Measurements from ENCODE around the gene NR1H4.
"Not testable (repeated sequence)": the region's sequence is repeated elsewhere in the genome, so short reads cannot be mapped to it uniquely, and the experiment has no call there.

NR1H4 gene

GRCh38 chr12:100508751-100509150 lies 35.1 kb downstream of the NR1H4 start:
- in situ Hi-C loops (cut with MboI; ENCODE audit: low sequenced_read_pairs) = no loop called here

GRCh38 chr12:100512692-100513091 lies 39.0 kb downstream of the NR1H4 start:
- in situ Hi-C loops (cut with MboI; ENCODE audit: low sequenced_read_pairs) = no loop called here

DNA sequence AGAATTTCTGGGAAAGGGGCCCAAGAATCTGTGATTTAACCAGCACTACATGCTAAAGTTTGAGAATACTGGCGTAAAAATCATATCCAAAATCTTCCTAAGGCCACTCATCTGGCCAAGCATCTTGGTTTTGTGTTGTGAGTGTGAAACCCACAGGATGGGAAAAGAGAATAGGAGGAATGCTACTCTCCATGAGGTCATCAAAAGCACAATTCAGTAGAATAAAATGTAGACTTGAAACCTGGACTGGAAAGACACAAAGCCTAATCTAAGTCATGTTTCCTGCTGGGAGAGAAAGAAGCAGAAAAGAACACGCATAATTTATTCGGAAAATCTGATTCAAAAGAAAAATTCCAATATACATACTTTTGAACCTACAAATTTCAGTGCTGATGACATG lies 42.3 kb downstream of the NR1H4 start:
- in situ Hi-C loops (cut with MboI; ENCODE audit: low sequenced_read_pairs) = no loop called here

GRCh38 chr12:100518376-100518775 lies 44.7 kb downstream of the NR1H4 start:
- in situ Hi-C loops (cut with MboI; ENCODE audit: low sequenced_read_pairs) = no loop called here

GRCh38 chr12:100520048-100520769 lies 46.5 kb downstream of the NR1H4 start:
- in situ Hi-C loops (cut with MboI; ENCODE audit: low sequenced_read_pairs) = no loop called here

- in situ Hi-C loops (cut with MboI; ENCODE audit: low sequenced_read_pairs) = no loop called here
These were observed 48.3 kb downstream of the NR1H4 start for GRCh38 chr12:100521958-100522357.

GRCh38 chr12:100528034-100528433 lies 54.4 kb downstream of the NR1H4 start:
- in situ Hi-C loops (cut with MboI; ENCODE audit: low sequenced_read_pairs) = no loop called here

- in situ Hi-C loops (cut with MboI; ENCODE audit: low sequenced_read_pairs) = no loop called here
These were observed 54.9 kb downstream of the NR1H4 start for GRCh38 chr12:100528471-100529127.

GRCh38 chr12:100529756-100530350 lies 56.2 kb downstream of the NR1H4 start:
- in situ Hi-C loops (cut with MboI; ENCODE audit: low sequenced_read_pairs) = no loop called here

DNA sequence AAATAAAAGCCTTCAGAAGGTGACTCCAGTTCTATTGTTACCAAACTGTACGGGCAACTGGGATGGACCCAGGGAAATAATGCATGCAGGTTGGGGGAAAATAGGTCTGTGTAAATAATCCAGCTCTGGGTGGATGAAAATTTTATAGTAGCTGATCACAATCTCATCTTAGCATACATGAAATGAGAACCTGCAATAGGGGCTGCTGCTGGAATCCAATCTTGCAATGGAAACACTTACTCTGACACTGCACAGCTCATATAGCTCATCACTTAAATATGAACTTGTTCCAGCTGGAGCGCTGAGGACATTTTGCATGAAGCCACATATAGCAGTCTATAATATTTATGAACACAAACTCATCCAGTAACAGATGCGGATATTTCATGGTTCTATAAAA lies 59.7 kb downstream of the NR1H4 start:
- in situ Hi-C loops (cut with MboI; ENCODE audit: low sequenced_read_pairs) = no loop called here

DNA sequence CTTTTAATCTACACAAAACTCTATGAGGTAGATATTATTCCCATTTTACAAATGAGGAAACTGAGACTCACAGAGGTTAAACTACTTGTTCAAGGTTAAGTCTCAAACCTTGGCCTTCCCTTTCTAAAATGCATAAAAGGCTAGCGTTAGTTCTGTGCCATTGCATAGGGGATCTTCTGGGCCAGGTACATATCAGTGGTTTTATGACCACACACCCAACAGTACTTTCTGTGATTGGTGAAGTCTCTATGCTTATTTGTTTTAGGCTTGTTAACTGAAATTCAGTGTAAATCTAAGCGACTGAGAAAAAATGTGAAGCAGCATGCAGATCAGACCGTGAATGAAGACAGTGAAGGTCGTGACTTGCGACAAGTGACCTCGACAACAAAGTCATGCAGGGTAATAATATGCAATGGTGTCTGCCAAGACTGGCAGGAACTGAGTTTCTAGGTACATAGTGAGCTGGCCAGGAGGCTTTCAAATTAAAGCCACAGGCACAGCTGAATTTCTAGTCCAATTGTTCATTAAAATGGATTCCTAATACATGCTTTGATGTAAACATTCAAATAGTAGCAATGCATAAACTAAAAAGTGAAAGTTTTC lies 61.1 kb downstream of the NR1H4 start:
- in situ Hi-C loops (cut with MboI; ENCODE audit: low sequenced_read_pairs) = no loop called here

DNA sequence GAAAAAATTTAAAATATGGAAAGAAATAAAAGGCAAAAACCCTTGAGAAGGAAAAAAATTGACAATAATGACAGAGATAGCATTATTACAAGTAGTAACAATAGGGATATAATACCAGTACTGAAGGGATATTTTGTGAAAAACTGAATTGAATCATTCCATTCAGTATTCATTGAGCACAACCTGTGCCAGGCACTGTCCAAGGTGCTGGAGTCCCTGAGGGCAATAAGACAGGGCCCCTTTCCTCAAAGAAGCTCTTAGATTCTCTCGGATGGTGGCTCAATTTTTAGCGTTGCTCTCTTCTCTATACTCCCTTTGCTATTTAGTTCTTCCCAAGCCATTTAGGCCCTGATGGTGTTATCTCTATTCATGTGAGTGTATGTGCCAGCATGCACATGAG lies 65.5 kb downstream of the NR1H4 start:
- in situ Hi-C loops (cut with MboI; ENCODE audit: low sequenced_read_pairs) = no loop called here

- in situ Hi-C loops (cut with MboI; ENCODE audit: low sequenced_read_pairs) = no loop called here
These were observed 70.5 kb downstream of the NR1H4 start for GRCh38 chr12:100544165-100544564.

DNA sequence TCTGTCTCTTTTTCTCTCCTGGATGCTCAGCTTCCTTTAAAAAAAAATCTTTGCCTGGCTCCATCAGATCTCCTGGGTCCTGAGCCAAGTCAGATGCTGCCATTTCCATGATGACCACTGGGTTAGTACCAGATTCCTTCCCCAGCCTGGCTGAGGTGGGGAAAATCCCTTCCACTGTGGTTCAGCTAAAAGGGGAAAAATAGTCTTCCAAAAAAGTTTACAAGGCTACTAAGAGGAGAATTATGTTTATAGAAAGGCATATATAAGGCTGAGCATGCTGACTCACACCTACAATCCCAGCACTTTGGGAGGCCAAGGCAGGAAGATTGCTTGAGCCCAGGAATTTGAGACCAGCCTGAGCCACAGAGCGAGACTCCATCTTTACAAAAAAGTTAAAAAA lies 71.4 kb downstream of the NR1H4 start:
- in situ Hi-C loops (cut with MboI; ENCODE audit: low sequenced_read_pairs) = no loop called here

DNA sequence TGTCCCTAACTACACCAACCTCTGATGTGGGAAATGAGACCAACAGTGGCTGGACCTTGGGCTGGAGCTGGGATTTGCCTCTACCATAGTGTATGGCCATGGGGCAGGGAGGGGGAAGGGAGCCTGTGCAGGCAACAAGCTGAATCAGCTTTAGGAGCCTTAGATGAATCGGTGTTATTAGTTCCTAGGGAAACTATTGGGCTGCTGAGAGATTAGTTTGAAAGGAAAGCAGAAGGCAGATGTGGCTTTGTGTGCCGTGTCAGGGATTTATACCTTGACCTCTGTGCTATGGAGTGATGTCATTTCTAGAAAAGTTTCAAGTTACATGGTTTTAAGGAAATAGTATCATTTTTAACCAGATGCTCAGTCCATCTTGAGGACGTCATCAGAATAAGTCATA lies 80.3 kb downstream of the NR1H4 start:
- in situ Hi-C loops (cut with MboI; ENCODE audit: low sequenced_read_pairs) = no loop called here

GRCh38 chr12:100554608-100555077 lies 81.0 kb downstream of the NR1H4 start:
- in situ Hi-C loops (cut with MboI; ENCODE audit: low sequenced_read_pairs) = no loop called here

- in situ Hi-C loops (cut with MboI; ENCODE audit: low sequenced_read_pairs) = no loop called here
These were observed 82.1 kb downstream of the NR1H4 start for GRCh38 chr12:100555722-100556121.

GRCh38 chr12:100557357-100557756 lies 83.7 kb downstream of the NR1H4 start:
- in situ Hi-C loops (cut with MboI; ENCODE audit: low sequenced_read_pairs) = no loop called here

DNA sequence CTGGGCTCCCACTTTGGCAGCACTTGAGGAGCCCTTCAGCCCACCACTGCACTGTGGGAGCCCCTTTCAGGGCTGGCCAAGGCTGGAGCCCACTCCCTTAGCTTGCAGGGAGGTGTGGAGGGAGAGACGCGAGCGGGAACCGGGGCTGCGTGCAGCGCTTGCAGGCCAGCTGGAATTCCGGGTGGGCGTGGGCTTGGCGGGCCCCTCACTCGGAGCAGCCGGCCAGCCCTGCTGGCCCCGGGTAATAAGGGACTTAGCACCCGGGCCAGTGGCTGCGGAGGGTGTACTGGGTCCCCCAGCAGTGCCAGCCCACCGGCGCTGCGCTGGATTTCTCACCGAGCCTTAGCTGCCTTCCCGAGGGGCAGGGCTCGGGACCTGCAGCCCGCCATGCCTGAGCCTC lies 85.6 kb downstream of the NR1H4 start:
- in situ Hi-C loops (cut with MboI; ENCODE audit: low sequenced_read_pairs) = not testable (repeated sequence)

- in situ Hi-C loops (cut with MboI; ENCODE audit: low sequenced_read_pairs) = no loop called here
These were observed 90.4 kb downstream of the NR1H4 start for GRCh38 chr12:100564090-100564489.

DNA sequence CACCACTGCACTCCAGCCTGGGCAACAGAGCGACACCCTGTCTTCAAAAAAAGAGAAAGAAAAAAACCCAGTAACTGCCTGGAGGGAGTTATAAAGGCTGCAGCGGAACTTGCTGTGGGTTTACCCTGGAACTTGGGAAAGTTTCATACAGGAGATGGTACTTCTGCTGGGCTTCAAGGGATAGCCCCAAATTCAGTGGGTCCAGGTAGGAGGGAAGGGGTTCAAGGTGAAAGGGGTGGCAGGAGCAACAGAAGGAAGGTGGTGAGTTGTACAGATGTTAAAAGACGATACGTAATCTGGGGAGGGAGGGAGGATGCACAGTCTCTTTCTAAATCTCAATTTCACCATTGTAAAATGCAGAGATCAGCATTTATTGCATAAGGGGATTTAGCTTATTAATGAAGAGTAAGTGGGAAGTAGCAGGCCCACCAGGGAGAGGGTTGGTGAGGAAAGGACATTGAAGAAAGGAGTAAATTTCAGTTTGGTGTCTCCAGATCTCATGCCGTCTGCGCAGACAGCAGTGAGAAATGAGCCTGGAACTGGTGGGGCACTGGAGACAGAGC lies 91.3 kb downstream of the NR1H4 start:
- in situ Hi-C loops (cut with MboI; ENCODE audit: low sequenced_read_pairs) = no loop called here

Measured in hTERT RPE-1 (cell line).